Kidney epithelial cell (primary cell): ENCODE results near the gene AQP5. TPM values are rescaled to one million over a fixed set of nuclear protein-coding genes. Genes with fewer than 3 reads are reported as not detected.

Experiments used
- DNase-seq: peaks from one replicate; pipeline ENCODE4 v3.0.0-alpha.2; 2010; ENCODE audit warnings: low read depth
- H3K27me3 ChIP-seq: 2 replicates; pipeline ENCODE4 v1.6.0; 2011; ENCODE audit warnings: low read length; ENCODE audit not compliant: control insufficient read depth, insufficient read depth
- H3K36me3 ChIP-seq: 2 replicates; pipeline ENCODE4 v1.5.1; 2011; ENCODE audit warnings: low read length; ENCODE audit not compliant: control insufficient read depth, insufficient read depth
- H3K4me3 ChIP-seq: 2 replicates; pipeline ENCODE4 v1.5.1; 2011; ENCODE audit warnings: low read depth, mild to moderate bottlenecking, control low read depth, low read length
- CTCF ChIP-seq: IDR thresholded peaks from 2 replicates; pipeline ENCODE4 v1.5.1; 2011; ENCODE audit warnings: mild to moderate bottlenecking, moderate library complexity, low read length, control low read depth, inconsistent platforms; ENCODE audit not compliant: insufficient read depth, poor library complexity, severe bottlenecking
- total RNA-seq: library from RNA; depleted of rRNA; stranded (reverse); fragments of >200 nt; gene quantifications from 2 replicates; pipeline ENCODE4 v1.2.3, GENCODE V29; 2015

AQP5 gene
- total RNA-seq, 1 donor from 2014 or later: not detected

GRCh38 chr12:49942512-49942893 lies 19.2 kb upstream of the AQP5 start:
- no peak overlapping the region for H3K4me3 ChIP-seq
- H3K36me3 ChIP-seq: no peaks in the 10 kb centered on the region
- no peak for TF ChIP-seq CTCF
- H3K27me3 ChIP-seq: no peaks in the 10 kb centered on the region
- no peak for DNase-seq

- Histone ChIP-seq H3K36me3 (no peaks in the 10 kb centered on the region), H3K27me3 (no peaks in the 10 kb centered on the region), H3K4me3 (no peak overlapping the region)
- DNase-seq: no peak
- TF ChIP-seq CTCF: no peak
Observed at GRCh38 chr12:49942921-49943624, 18.6 kb upstream of the AQP5 start.

DNA sequence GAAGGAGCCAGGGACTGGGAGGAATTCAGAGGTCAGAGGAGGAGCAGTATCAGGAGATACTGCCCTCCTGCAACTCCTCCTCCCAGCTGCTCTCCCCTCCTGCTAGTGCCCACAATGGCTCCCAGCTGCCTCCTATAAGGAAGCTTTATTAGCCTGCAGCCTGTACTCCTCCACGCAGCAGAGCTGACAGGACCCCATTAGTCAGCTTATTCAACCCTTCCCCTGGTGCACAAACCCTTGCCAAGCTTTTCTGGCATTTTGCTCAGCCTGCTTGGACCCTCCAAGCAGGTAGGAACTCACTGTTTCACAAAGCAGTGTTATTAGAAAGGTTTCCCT lies 18.1 kb upstream of the AQP5 start:
- Histone ChIP-seq H3K36me3 (no peaks in the 10 kb centered on the region), H3K4me3 (no peak overlapping the region), H3K27me3 (no peaks in the 10 kb centered on the region)
- DNase-seq: no peak
- TF ChIP-seq CTCF: no peak

DNA sequence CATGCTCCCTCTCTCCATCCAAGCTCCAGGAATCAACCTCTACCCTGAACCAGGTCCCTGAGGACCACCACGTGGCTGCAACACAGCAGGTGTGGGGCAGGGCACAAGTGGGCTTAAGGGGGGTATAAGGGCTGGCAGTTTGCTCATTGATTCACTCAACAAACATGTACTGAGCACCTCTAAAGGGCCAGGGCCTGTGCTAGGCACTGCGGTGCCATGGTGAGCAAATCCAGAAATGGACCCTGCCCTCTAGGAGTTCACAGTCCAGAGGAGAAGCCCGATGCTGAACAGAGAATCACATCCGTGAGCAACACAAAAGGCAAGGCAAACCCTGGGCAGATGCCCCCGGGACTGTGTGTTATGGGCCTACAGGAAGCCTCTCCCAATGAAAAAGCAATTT lies 17.6 kb upstream of the AQP5 start:
- no peak for TF ChIP-seq CTCF
- no peak for DNase-seq
- no peak overlapping the region for H3K4me3 ChIP-seq
- H3K36me3 ChIP-seq: no peaks in the 10 kb centered on the region
- no peaks in the 10 kb centered on the region for H3K27me3 ChIP-seq

GRCh38 chr12:49944718-49945117 lies 17.0 kb upstream of the AQP5 start:
- H3K27me3 ChIP-seq: no peaks in the 10 kb centered on the region
- DNase-seq: no peak
- TF ChIP-seq CTCF: no peak
- H3K36me3 ChIP-seq: no peaks in the 10 kb centered on the region
- H3K4me3 ChIP-seq: no peak overlapping the region

DNA sequence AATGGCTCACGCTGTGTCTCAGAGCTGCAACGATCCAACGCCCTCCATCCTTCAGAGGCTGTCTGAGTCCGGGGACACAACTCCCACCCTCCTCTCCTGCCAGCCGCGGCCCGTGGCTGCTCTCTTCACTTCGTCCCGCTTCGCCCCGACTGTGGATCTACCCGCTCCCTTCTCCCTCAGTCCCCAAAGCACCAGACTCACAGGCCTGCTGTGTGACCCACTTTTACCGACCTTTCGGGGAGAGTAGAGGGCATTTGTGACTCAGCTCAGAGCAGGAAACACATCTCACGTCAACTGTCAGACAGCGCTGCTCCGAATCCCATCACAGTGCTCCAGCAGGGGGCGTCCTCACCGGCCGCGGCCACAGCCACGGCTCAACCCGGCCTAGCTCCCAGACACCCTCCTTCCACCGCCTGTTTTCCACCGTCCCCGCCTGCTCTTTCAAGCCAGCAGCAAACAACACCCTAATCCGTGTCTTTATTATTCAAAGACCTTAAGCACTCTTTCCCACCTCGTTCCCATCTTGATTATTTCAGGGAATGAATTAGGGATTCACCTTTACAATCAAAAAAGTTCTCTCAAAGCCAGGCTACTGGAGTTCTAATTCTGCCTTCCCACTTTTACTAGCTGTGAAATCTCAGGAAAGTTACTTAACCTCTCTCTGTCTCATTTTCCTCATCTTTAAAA lies 16.1 kb upstream of the AQP5 start:
- Histone ChIP-seq H3K4me3 (no peak overlapping the region), H3K36me3 (no peaks in the 10 kb centered on the region), H3K27me3 (no peaks in the 10 kb centered on the region)
- peak; percentile 28 for DNase-seq
- TF ChIP-seq CTCF: peak; percentile 93
